Mesenchymal stem cell (in vitro differentiated cells and primary cell): Measurements from ENCODE around the gene PPP1R2.
A peak's percentile ranks its signal among the peaks of the same experiment; 100 is the strongest.

ENCODE experiments used
- DNase-seq: peaks from one replicate; pipeline ENCODE4 v3.0.0-alpha.2; 2013
- H2AFZ ChIP-seq: one replicate; pipeline ENCODE4 v1.6.1; 2013; ENCODE audit warnings: low read depth, mild to moderate bottlenecking, control low read depth, inconsistent platforms, low read length, moderate library complexity
- H2AK5ac ChIP-seq: 2 replicates; pipeline ENCODE4 v1.6.1; 2013; ENCODE audit warnings: low read length, moderate library complexity, mild to moderate bottlenecking, inconsistent platforms; ENCODE audit not compliant: severe bottlenecking
- H2BK120ac ChIP-seq: one replicate; pipeline ENCODE4 v1.6.1; 2013; ENCODE audit warnings: low read depth, mild to moderate bottlenecking, inconsistent platforms, low read length, moderate library complexity
- H2BK12ac ChIP-seq, 2 experiments: one replicate each; pipeline ENCODE4 v1.6.1; 2013; ENCODE audit warnings: inconsistent platforms in 2 of 2, low read length in 2 of 2, mild to moderate bottlenecking in 2 of 2, moderate library complexity in 2 of 2, control low read depth in 1 of 2
- H2BK15ac ChIP-seq: one replicate; pipeline ENCODE4 v1.6.1; 2013; ENCODE audit warnings: mild to moderate bottlenecking, low read depth, inconsistent platforms; ENCODE audit not compliant: poor library complexity, severe bottlenecking
- H2BK5ac ChIP-seq: 2 replicates; pipeline ENCODE4 v1.6.1; 2013; ENCODE audit warnings: low read depth, mild to moderate bottlenecking, low read length, control low read depth, inconsistent platforms; ENCODE audit not compliant: poor library complexity, severe bottlenecking
- H3K14ac ChIP-seq, 2 experiments: one replicate each; pipeline ENCODE4 v1.6.1; 2013; ENCODE audit warnings: inconsistent platforms in 2 of 2, low read length in 2 of 2, control low read depth in 1 of 2, mild to moderate bottlenecking in 1 of 2, moderate library complexity in 1 of 2
- H3K18ac ChIP-seq, 2 experiments: one replicate each; pipeline ENCODE4 v1.6.1; 2013; ENCODE audit warnings: inconsistent platforms in 2 of 2, low read length in 2 of 2, control low read depth in 1 of 2, low read depth in 1 of 2, mild to moderate bottlenecking in 1 of 2
- H3K23ac ChIP-seq, 2 experiments: one replicate each; pipeline ENCODE4 v1.6.1; 2013; ENCODE audit warnings: inconsistent platforms in 2 of 2, low read length in 2 of 2, mild to moderate bottlenecking in 2 of 2, moderate library complexity in 2 of 2, control low read depth in 1 of 2
- H3K27ac ChIP-seq: 2 replicates; pipeline ENCODE4 v1.5.1; 2013; ENCODE audit warnings: mild to moderate bottlenecking, moderate library complexity, low read length, control low read depth, inconsistent platforms; ENCODE audit not compliant: poor library complexity, severe bottlenecking
- H3K27me3 ChIP-seq, 2 experiments: 2 replicates each; pipeline versions ENCODE4 v1.6.1 to v1.7.0; 2013; ENCODE audit warnings: low read length in 2 of 2, mild to moderate bottlenecking in 2 of 2, moderate library complexity in 2 of 2, control low read depth in 1 of 2, inconsistent platforms in 1 of 2; ENCODE audit not compliant: control insufficient read depth in 1 of 2, insufficient read depth in 1 of 2
- H3K36me3 ChIP-seq, 2 experiments: 2 replicates each; pipeline versions ENCODE4 v1.6.1 to v1.7.0; 2013; ENCODE audit warnings: low read length in 2 of 2, control low read depth in 1 of 2, inconsistent platforms in 1 of 2, low read depth in 1 of 2, mild to moderate bottlenecking in 1 of 2; ENCODE audit not compliant: insufficient read depth in 2 of 2, control insufficient read depth in 1 of 2
- H3K4ac ChIP-seq, 2 experiments: one replicate each; pipeline ENCODE4 v1.6.1; 2013; ENCODE audit warnings: inconsistent platforms in 2 of 2, low read length in 2 of 2, mild to moderate bottlenecking in 2 of 2, moderate library complexity in 2 of 2, control low read depth in 1 of 2, low read depth in 1 of 2
- H3K4me1 ChIP-seq: 2 replicates; pipeline ENCODE4 v1.6.1; 2013; ENCODE audit warnings: low read depth, low read length, control low read depth; ENCODE audit not compliant: control insufficient read depth, insufficient read depth
- H3K4me2 ChIP-seq: 2 replicates; pipeline ENCODE4 v1.6.1; 2013; ENCODE audit warnings: low read length, mild to moderate bottlenecking, inconsistent platforms; ENCODE audit not compliant: poor library complexity, severe bottlenecking
- H3K4me3 ChIP-seq, 2 experiments: 2 replicates each; pipeline versions ENCODE4 v1.5.1 to v1.7.0; 2013; ENCODE audit warnings: low read length in 2 of 2, mild to moderate bottlenecking in 2 of 2, control low read depth in 1 of 2, low read depth in 1 of 2; ENCODE audit not compliant: insufficient read depth in 1 of 2
- H3K79me1 ChIP-seq: replicated peaks from 2 replicates; pipeline ENCODE4 v1.6.1; 2013; ENCODE audit warnings: mild to moderate bottlenecking, control low read depth, low read length, inconsistent platforms; ENCODE audit not compliant: poor library complexity, severe bottlenecking
- H3K9ac ChIP-seq: 2 replicates; pipeline ENCODE4 v1.7.0; 2013; ENCODE audit warnings: mild to moderate bottlenecking, low read length, moderate library complexity
- H3K9me3 ChIP-seq: 2 replicates; pipeline ENCODE4 v1.7.0; 2013; ENCODE audit warnings: mild to moderate bottlenecking, low read length; ENCODE audit not compliant: control insufficient read depth
- H4K8ac ChIP-seq: one replicate; pipeline ENCODE4 v1.6.1; 2013; ENCODE audit warnings: inconsistent platforms, mild to moderate bottlenecking, low read length, moderate library complexity
- H4K91ac ChIP-seq: one replicate; pipeline ENCODE4 v1.6.1; 2013; ENCODE audit warnings: mild to moderate bottlenecking, low read length, inconsistent platforms
- WGBS: methylation state at CpG from one replicate; pipeline ENCODE4 v1.1.7; 2013; ENCODE audit warnings: mixed read lengths; 5-methylcytosine and 5-hydroxymethylcytosine counted together

PPP1R2 gene

DNA sequence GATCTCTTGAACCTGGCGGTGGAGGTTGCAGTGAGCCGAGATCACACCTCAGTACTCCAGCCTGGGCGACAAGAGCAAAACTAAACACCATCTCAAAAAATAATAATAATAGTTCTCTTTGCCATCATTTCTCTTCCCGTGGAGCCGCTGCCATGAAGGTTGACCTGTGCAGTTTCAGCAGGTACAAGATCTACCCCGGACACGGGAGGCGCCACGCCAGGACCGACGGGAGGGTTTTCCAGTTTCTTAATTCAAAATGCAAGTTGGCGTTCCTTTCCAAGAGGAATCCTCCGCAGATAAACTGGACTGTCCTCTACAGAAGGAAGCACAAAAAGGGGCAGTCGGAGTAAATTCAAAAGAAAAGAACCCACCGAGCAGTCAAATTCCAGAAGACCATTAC, 11.3 kb upstream of the PPP1R2 start:
- H3K27ac ChIP-seq = no peak overlapping the region
- no peak overlapping the region for H3K4ac ChIP-seq
- no peak overlapping the region for H3K18ac ChIP-seq
- no peak overlapping the region for H2BK15ac ChIP-seq
- H2BK120ac ChIP-seq = no peak overlapping the region
- 95% methylated on average over 15 of the region's 15 CpGs for WGBS
- peaks cover 9 to 35% of the 10 kb centered on the region in 2 experiments for H3K27me3 ChIP-seq
- no peak overlapping the region for H3K23ac ChIP-seq
- no peak overlapping the region for H2AFZ ChIP-seq
- H3K9me3 ChIP-seq = no peaks in the 10 kb centered on the region
- peaks cover 6% of the 10 kb centered on the region for H3K4me1 ChIP-seq
- H3K14ac ChIP-seq = no peak overlapping the region
- no peak overlapping the region for H3K9ac ChIP-seq
- no peaks in the 10 kb centered on the region for H3K36me3 ChIP-seq
- no peak overlapping the region for H3K4me3 ChIP-seq
- H2AK5ac ChIP-seq = no peak overlapping the region
- H3K4me2 ChIP-seq = no peak overlapping the region
- no peak overlapping the region for H2BK12ac ChIP-seq
- H4K8ac ChIP-seq = no peak overlapping the region
- DNase-seq = no peak
- H3K79me1 ChIP-seq = no peaks in the 10 kb centered on the region
- H4K91ac ChIP-seq = no peak overlapping the region
- no peak overlapping the region for H2BK5ac ChIP-seq

DNA sequence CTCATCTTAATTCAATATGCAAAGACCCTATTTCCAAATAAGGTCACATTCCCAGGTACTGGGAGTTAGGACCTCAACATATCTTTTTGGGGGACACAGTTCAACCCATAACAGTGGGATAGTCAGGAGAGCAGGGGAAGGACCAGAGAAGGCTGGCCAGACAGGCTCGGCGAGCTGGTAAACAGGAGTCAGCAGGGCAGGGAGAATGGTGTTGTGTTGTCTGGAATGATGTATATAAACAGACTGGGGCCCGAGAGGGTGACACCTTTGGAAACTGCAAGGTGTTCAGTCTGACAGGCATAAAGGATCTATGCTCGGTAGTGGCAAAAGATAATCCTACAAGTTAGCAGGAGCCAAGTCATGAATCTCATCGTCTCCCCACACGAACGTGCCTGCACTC, 10.1 kb upstream of the PPP1R2 start:
- Histone ChIP-seq H2BK120ac (no peak overlapping the region), H4K8ac (no peak overlapping the region), H3K14ac (no peak overlapping the region), H3K4me2 (no peak overlapping the region), H2BK12ac (no peak overlapping the region), H3K9me3 (no peaks in the 10 kb centered on the region), H3K4me1 (peaks cover 6% of the 10 kb centered on the region), H3K4ac (no peak overlapping the region), H3K27ac (no peak overlapping the region), H3K79me1 (no peaks in the 10 kb centered on the region), H2BK5ac (no peak overlapping the region), H2AK5ac (no peak overlapping the region), H2BK15ac (no peak overlapping the region), H3K23ac (no peak overlapping the region), H3K36me3 (no peaks in the 10 kb centered on the region), H3K9ac (no peak overlapping the region), H3K18ac (no peak overlapping the region), H3K27me3 (peaks cover 12 to 35% of the 10 kb centered on the region in 2 experiments), H4K91ac (no peak overlapping the region), H2AFZ (no peak overlapping the region), H3K4me3 (no peak overlapping the region)
- DNase-seq = no peak
- WGBS = 77% methylated on average over 7 of the region's 7 CpGs

GRCh38 chr3:195551381-195551978, 8.4 kb upstream of the PPP1R2 start:
- 59% methylated on average over 7 of the region's 7 CpGs for WGBS
- Histone ChIP-seq H2BK15ac (no peak overlapping the region), H3K4me1 (peaks cover 6% of the 10 kb centered on the region), H3K36me3 (no peaks in the 10 kb centered on the region), H3K4ac (peak overlapping the region in 1 of 2 experiments; percentile 21), H3K4me3 (no peak overlapping the region), H3K27me3 (peaks cover 13 to 26% of the 10 kb centered on the region in 2 experiments), H2BK12ac (peak overlapping the region in 1 of 2 experiments; percentile 89), H3K18ac (no peak overlapping the region), H2AK5ac (no peak overlapping the region), H2BK5ac (no peak overlapping the region), H4K8ac (no peak overlapping the region), H3K79me1 (no peaks in the 10 kb centered on the region), H4K91ac (no peak overlapping the region), H3K9me3 (no peaks in the 10 kb centered on the region), H3K14ac (peak overlapping the region in 1 of 2 experiments; percentile 88), H3K27ac (no peak overlapping the region), H3K4me2 (no peak overlapping the region), H3K9ac (no peak overlapping the region), H2AFZ (peak overlapping the region; percentile 57), H2BK120ac (no peak overlapping the region), H3K23ac (peak overlapping the region in 1 of 2 experiments; percentile 83)
- no peak for DNase-seq

DNA sequence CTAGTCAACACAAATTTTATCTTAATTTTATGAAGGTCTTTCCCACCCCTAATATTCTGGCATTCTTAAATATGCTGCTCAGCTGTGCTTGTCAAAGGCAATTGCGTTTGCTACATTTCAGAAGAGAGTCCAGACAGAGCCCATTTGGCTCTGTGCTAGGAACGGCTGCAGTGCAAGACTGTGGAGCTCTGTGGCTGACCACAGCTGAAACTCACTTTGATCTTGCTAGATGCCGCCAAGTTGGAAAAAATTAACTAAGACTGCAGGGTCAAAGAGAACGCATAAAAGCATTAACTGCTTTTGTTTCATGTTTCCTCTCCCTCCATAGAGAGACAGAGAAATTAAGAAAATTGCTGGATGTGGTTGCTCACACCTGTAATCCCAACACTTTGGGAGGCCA, 7.6 kb upstream of the PPP1R2 start:
- Histone ChIP-seq H2AK5ac (no peak overlapping the region), H3K14ac (no peak overlapping the region), H3K79me1 (no peaks in the 10 kb centered on the region), H2BK5ac (no peak overlapping the region), H2AFZ (no peak overlapping the region), H2BK15ac (no peak overlapping the region), H2BK120ac (no peak overlapping the region), H4K91ac (no peak overlapping the region), H3K27me3 (peaks cover 9 to 19% of the 10 kb centered on the region in 2 experiments), H3K9ac (no peak overlapping the region), H3K36me3 (no peaks in the 10 kb centered on the region), H2BK12ac (no peak overlapping the region), H3K4me3 (no peak overlapping the region), H3K27ac (no peak overlapping the region), H4K8ac (no peak overlapping the region), H3K23ac (no peak overlapping the region), H3K9me3 (no peaks in the 10 kb centered on the region), H3K4me1 (peaks cover 8% of the 10 kb centered on the region), H3K4me2 (no peak overlapping the region), H3K18ac (no peak overlapping the region), H3K4ac (no peak overlapping the region)
- no peak for DNase-seq
- WGBS = 73% methylated on average over 3 of the region's 4 CpGs
